Measurements from ENCODE around the gene NRXN3. TPM values are rescaled to one million over a fixed set of nuclear protein-coding genes. Genes with fewer than 3 reads are reported as not detected.

NRXN3 gene
- total RNA-seq, 1 experiment from 2014 or later, result not detected

DNA sequence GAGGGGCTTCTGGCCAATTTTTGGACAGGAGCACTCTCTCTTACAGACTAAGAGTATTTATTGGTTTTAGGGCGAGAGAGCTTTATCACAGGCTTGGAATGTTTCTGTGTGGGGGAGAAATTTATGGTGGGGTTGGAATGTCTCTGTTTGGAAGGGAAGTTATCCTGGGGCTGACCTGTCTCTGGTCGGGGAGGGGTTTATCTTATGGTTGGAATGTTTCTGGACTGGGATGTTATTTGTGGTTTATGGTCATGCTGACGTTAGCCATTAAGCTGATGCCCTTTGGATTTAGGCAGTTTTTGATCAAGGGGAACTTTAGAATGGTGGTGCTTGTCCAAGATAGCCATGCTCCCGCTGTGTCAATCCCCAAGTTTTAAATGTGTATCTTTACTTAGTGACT is 1426.4 kb downstream of the NRXN3 start:
- DNase-seq (ENCODE audit: low read depth, low spot score), result no peak
- in situ Hi-C loops (cut with HindIII; ENCODE audit: low pct_unique_long_range_greater_than_20kb, low sequenced_read_pairs) (no loop called here), intact Hi-C loops (cut with micrococcal nuclease; ENCODE audit: unreplicated experiment) (no loop called here)
- Histone ChIP-seq H3K4me3 (ENCODE audit: low read depth in 2 of 2, low read length in 2 of 2) (no peak overlapping the region), H3K4me1 (ENCODE audit: control insufficient read depth, insufficient read depth, low read length) (no peaks in the 10 kb centered on the region), H3K36me3 (ENCODE audit: control insufficient read depth, insufficient read depth, low read length) (no peaks in the 10 kb centered on the region), H3K27ac (ENCODE audit: low read length) (no peak overlapping the region), H3K27me3 (ENCODE audit: control insufficient read depth, insufficient read depth, low read length) (no peaks in the 10 kb centered on the region), H3K9me3 (ENCODE audit: control insufficient read depth, insufficient read depth, low read depth, low read length) (no peaks in the 10 kb centered on the region)
- ChIA-PET POLR2A (no interaction called here), CTCF (no interaction called here)
- BruUV-seq (replicated peaks), result no TSS peak
- TF ChIP-seq TCF7L2 (IDR thresholded peaks at IDR 0.05; ENCODE audit: low read depth, low read length), result no peak
- TF ChIP-seq, protein P1, sequence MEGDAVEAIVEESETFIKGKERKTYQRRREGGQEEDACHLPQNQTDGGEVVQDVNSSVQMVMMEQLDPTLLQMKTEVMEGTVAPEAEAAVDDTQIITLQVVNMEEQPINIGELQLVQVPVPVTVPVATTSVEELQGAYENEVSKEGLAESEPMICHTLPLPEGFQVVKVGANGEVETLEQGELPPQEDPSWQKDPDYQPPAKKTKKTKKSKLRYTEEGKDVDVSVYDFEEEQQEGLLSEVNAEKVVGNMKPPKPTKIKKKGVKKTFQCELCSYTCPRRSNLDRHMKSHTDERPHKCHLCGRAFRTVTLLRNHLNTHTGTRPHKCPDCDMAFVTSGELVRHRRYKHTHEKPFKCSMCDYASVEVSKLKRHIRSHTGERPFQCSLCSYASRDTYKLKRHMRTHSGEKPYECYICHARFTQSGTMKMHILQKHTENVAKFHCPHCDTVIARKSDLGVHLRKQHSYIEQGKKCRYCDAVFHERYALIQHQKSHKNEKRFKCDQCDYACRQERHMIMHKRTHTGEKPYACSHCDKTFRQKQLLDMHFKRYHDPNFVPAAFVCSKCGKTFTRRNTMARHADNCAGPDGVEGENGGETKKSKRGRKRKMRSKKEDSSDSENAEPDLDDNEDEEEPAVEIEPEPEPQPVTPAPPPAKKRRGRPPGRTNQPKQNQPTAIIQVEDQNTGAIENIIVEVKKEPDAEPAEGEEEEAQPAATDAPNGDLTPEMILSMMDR (IDR thresholded peaks at IDR 0.05), result no peak
- TF ChIP-seq SIN3A (IDR thresholded peaks at IDR 0.05; ENCODE audit: borderline replicate concordance, insufficient read depth, low read depth, low read length), result no peak
- TF ChIP-seq POLR2AphosphoS5 (IDR thresholded peaks at IDR 0.05; ENCODE audit: low read depth, low read length), result no peak
- TF ChIP-seq, protein P2, sequence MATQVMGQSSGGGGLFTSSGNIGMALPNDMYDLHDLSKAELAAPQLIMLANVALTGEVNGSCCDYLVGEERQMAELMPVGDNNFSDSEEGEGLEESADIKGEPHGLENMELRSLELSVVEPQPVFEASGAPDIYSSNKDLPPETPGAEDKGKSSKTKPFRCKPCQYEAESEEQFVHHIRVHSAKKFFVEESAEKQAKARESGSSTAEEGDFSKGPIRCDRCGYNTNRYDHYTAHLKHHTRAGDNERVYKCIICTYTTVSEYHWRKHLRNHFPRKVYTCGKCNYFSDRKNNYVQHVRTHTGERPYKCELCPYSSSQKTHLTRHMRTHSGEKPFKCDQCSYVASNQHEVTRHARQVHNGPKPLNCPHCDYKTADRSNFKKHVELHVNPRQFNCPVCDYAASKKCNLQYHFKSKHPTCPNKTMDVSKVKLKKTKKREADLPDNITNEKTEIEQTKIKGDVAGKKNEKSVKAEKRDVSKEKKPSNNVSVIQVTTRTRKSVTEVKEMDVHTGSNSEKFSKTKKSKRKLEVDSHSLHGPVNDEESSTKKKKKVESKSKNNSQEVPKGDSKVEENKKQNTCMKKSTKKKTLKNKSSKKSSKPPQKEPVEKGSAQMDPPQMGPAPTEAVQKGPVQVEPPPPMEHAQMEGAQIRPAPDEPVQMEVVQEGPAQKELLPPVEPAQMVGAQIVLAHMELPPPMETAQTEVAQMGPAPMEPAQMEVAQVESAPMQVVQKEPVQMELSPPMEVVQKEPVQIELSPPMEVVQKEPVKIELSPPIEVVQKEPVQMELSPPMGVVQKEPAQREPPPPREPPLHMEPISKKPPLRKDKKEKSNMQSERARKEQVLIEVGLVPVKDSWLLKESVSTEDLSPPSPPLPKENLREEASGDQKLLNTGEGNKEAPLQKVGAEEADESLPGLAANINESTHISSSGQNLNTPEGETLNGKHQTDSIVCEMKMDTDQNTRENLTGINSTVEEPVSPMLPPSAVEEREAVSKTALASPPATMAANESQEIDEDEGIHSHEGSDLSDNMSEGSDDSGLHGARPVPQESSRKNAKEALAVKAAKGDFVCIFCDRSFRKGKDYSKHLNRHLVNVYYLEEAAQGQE (IDR thresholded peaks at IDR 0.05; ENCODE audit: insufficient read depth in 1 of 2, low read depth in 2 of 2, low read length in 1 of 2), result no peak
- no peak for ATAC-seq

DNA sequence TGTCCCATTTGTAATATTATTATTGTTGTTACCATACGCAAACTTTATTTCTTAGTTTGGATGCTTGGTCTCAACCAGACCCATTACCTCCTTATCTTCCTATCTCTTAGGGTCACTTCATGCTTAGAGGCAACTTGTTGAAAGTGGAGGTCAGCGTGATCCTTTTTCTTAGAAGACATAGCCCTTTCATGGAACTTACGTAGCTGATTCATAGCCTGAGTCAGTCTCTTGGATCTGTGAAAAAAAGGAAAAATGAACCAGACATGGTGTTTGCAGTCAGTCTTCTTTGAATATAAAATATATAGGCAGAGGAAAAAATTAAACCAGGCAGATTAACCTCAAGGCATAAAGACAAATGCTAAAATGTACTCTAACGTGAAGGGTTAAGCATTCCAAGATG is 1427.4 kb downstream of the NRXN3 start:
- in situ Hi-C loops (cut with HindIII; ENCODE audit: low pct_unique_long_range_greater_than_20kb, low sequenced_read_pairs) (no loop called here), intact Hi-C loops (cut with micrococcal nuclease; ENCODE audit: unreplicated experiment) (no loop called here)
- ATAC-seq (no peak), DNase-seq (ENCODE audit: low read depth, low spot score) (no peak)
- Histone ChIP-seq H3K27me3 (ENCODE audit: control insufficient read depth, insufficient read depth, low read length) (no peaks in the 10 kb centered on the region), H3K4me3 (ENCODE audit: low read depth in 2 of 2, low read length in 2 of 2) (no peak overlapping the region), H3K4me1 (ENCODE audit: control insufficient read depth, insufficient read depth, low read length) (no peaks in the 10 kb centered on the region), H3K9me3 (ENCODE audit: control insufficient read depth, insufficient read depth, low read depth, low read length) (no peaks in the 10 kb centered on the region), H3K27ac (ENCODE audit: low read length) (no peak overlapping the region), H3K36me3 (ENCODE audit: control insufficient read depth, insufficient read depth, low read length) (no peaks in the 10 kb centered on the region)
- CTCF ChIA-PET, result no interaction called here
- POLR2A ChIA-PET, result no interaction called here
- TF ChIP-seq TCF7L2 (IDR thresholded peaks at IDR 0.05; ENCODE audit: low read depth, low read length), result no peak
- TF ChIP-seq, protein P2 (IDR thresholded peaks at IDR 0.05; ENCODE audit: insufficient read depth in 1 of 2, low read depth in 2 of 2, low read length in 1 of 2), result no peak
- BruUV-seq (replicated peaks), result no TSS peak

All from Panc1 (cell line).